Stimulated activated CD8-positive, alpha-beta memory T cell treated with anti-CD3 and anti-CD28 coated beads, Interleukin-7, amount 100 ng/mL, for 48 hours (primary cell): ENCODE measurements around the gene MALRD1.

Experiments used
- DNase-seq, 2 donors: peaks; one replicate each; pipeline ENCODE4 v3.0.0-alpha.2; 2020; ENCODE audit warnings: low read depth in 1 of 2; ENCODE audit errors: extremely low read depth in 1 of 2

The MALRD1 gene

GRCh38 chr10:19098803-19099202 lies 50.2 kb downstream of the MALRD1 start:
- no peak for DNase-seq

- DNase-seq: no peak
These were observed 58.8 kb downstream of the MALRD1 start for GRCh38 chr10:19107406-19107805.

- no peak for DNase-seq
These were observed 63.1 kb downstream of the MALRD1 start for GRCh38 chr10:19111501-19112267.

- DNase-seq: no peak
These were observed 68.8 kb downstream of the MALRD1 start for GRCh38 chr10:19117438-19117837.

- DNase-seq: no peak
These were observed 70.6 kb downstream of the MALRD1 start for GRCh38 chr10:19119191-19119590.

- no peak for DNase-seq
These were observed 71.8 kb downstream of the MALRD1 start for GRCh38 chr10:19120381-19120908.

- DNase-seq: no peak
These were observed 85.4 kb downstream of the MALRD1 start for GRCh38 chr10:19133992-19134391.

GRCh38 chr10:19142967-19143366 lies 94.4 kb downstream of the MALRD1 start:
- DNase-seq: no peak

- DNase-seq: no peak
These were observed 95.6 kb downstream of the MALRD1 start for GRCh38 chr10:19144206-19144605.

GRCh38 chr10:19154375-19154774 lies 105.8 kb downstream of the MALRD1 start:
- DNase-seq: no peak

- no peak for DNase-seq
These were observed 109.8 kb downstream of the MALRD1 start for GRCh38 chr10:19158358-19158757.

- DNase-seq: no peak
These were observed 110.3 kb downstream of the MALRD1 start for GRCh38 chr10:19158870-19159269.

- no peak for DNase-seq
These were observed 115.9 kb downstream of the MALRD1 start for GRCh38 chr10:19164461-19164860.

GRCh38 chr10:19168584-19168983 lies 120.0 kb downstream of the MALRD1 start:
- DNase-seq: no peak

GRCh38 chr10:19169041-19169440 lies 120.4 kb downstream of the MALRD1 start:
- no peak for DNase-seq

- no peak for DNase-seq
These were observed 121.1 kb downstream of the MALRD1 start for GRCh38 chr10:19169684-19170083.

- DNase-seq: no peak
These were observed 130.1 kb downstream of the MALRD1 start for GRCh38 chr10:19178675-19179074.

GRCh38 chr10:19184891-19185290 lies 136.3 kb downstream of the MALRD1 start:
- no peak for DNase-seq

- DNase-seq: no peak
These were observed 146.3 kb downstream of the MALRD1 start for GRCh38 chr10:19194866-19195265.

GRCh38 chr10:19195698-19196097 lies 147.1 kb downstream of the MALRD1 start:
- no peak for DNase-seq

- DNase-seq: no peak
These were observed 151.6 kb downstream of the MALRD1 start for GRCh38 chr10:19200211-19200610.

- no peak for DNase-seq
These were observed 155.8 kb downstream of the MALRD1 start for GRCh38 chr10:19204246-19204917.
